ENCODE results near the gene MKNK1.
A peak's percentile ranks its signal among the peaks of the same experiment; 100 is the strongest.

MKNK1 gene

DNA sequence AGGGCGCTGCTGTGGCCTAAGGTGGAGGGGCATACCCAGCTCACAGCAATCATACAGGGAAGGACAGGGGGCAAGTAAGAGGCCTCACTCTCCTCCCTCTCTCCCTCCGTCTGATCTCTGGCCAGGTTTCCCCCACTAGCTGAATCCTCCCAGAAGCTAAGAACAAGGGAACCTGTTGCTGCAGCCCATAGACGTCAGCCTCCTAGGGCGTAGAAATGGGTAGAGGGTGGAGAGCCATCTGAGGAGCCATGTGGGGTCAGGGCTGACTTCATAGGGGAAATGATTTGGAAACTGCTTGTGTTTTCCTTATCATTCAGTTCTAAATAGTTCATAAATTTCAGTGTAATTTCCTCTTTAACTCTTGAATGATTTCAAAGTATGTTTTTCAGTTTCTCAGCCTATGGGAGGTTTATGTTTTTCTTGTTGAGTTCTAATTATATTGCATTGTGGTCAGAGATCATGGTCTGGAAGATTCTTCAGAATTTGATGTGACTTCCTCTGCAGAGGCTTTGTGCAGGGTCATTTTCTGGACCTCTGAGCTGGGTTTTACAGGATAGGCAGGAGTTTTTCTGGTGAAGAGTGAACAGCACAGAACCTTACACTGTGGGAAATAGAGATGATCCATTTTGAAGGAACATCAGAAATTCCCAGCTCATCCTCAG lies 14.8 kb upstream of the MKNK1 start:
- peak; percentile 61 for DNase-seq

DNA sequence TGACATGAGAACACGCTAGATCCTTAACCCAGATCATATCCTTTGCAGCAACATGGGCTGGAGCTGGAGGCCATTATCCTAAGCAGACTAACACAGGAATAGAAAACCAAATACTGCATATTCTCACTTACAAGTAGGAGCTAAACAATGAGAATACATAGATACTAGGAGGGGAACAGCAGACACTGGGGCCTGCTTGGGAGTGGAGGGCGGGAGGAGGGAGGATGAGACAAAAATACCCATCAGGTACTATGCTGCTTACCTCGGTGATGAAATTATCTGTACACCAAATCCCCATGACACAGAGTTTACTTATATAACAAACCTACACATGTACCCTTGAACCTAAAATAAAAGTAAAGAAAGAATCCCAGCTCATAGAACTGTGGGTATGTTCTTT lies 13.8 kb upstream of the MKNK1 start:
- no peak for DNase-seq

DNA sequence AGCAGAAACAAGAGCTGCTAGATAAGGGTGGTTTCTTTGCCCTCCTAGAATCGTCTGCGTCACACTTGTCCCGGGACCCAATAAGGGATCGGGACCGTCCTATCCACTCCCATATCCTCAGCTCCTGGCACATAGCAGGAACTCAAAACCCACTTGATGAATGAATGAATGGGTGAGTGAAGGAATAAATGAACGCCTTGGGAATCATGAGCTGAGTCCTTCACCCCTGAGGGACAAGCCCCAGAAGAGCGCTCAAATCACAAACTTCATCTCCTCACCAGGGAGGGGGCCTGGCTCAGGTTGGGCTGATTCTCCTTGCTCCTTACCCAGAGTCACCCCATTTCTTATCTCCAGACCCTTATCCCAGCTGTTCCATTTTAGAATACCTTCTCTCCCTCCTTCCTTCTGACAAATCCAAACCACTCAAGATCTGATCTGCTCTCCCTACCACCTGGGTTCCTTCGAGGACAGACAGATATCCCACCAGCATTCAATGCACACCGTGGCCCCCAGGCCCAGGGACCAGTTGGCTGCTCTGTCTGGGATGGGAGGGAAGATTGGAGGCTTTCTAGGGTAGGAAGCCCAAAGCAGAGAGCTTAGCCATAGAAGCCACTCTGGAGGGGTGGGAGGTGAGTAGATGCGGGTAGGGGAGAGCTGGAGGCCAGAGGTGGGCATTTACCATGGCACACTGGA lies 13.2 kb upstream of the MKNK1 start:
- DNase-seq: no peak

DNA sequence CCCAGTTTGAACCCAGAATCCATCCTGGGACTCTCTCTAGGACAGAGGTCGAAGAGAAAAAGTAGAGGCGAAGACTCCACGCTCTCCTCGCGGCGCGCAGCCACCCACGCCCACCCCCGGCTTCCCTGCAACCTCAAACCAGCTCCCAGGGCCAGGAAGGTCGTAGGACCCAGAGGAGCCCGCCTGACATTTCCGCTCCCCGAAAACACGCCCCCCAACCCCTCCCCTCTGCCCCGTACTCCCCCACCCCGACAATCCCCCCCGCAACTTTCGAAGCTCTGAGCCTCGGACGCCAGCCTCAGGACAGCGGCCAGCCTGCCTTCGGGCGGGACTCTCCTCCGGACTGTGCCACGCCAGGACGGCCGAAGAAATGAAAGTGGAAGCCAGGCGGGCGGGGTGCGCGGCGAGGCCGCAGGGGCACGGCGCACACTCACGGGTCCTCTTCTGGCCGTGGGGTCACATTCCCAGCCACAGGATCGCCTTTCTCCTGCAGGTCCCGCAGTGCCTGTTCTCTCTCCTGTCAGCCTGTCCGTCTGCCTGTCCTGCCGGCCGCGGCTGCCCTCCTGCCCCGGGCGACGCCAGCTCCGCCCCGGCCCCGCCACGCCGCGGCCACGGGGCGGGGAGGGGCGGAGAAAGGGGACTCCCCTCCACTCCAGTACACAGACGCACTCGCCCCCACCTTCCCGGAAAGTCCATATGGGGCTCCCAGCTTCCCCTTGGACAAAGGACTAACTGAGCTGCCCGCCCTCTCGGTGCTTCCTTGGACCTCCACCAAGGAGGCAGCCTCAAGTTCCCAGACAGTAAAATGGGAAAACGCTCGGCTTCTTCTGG lies 12.4 kb upstream of the MKNK1 start, which contains the start of gene MOB3C:
Gene MOB3C, minus strand, starts transcription at position 535 of the 831 bp plus-strand sequence. CDS start 3,490 bp downstream, outside the sequence.
- DNase-seq: peak; percentile 81

DNA sequence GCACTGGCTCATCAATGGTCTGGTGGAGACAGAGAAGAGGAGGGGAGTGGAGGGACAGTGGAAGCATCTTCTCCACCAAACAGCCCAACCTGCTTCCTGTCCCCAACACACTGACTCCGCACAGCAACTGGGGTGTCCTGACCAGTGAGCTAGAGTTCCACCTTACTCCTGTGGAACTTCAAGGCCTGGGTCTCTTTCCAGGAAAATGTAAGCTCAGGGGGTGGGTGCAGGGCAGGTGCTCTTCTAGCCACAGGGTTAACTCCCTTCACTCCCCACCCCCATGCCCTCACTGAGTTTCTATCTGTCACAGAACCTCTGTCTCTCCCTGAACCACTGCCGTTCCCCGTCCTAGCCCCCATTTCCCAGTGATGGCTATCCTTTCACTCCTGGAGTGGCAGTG lies 11.7 kb upstream of the MKNK1 start:
- DNase-seq: no peak

DNA sequence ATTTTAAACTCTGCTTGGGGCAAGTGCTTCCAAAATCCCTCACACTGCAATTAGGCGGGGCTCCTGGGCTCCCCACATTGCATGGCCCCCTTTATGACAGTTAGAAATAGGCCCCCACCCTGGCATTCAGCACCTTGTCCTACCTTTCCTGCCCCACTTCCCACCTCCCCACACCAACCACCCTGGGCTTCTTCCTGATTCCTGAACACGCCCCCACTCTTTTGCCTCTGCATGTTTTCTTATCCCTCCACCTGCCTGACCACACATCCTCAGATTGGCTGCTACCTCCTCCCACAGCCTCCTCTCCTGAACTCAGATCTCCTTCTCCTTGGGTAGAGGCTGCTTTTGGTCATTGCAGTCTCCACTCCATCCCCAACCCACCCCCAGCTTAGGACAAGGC lies 11.0 kb upstream of the MKNK1 start:
- no peak for DNase-seq

DNA sequence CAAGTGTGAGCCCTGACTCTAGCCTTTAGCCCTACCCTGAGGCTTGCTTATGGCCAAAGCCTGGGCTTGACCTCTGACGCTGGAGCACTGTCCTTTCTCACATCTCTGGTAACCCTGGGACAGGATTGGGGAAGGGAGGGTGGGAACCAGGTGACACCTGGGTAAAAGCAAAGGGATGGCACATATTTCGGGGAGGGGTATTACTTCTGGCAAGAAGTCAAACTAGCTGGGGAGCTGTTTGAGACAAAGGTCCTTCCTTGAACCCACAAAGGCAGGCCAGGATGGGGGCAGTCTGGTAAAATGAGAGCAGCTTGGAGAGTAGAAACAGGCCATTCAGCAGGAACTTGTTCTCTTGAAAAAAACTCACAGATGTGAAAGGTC lies 10.5 kb upstream of the MKNK1 start:
- no peak for DNase-seq

DNA sequence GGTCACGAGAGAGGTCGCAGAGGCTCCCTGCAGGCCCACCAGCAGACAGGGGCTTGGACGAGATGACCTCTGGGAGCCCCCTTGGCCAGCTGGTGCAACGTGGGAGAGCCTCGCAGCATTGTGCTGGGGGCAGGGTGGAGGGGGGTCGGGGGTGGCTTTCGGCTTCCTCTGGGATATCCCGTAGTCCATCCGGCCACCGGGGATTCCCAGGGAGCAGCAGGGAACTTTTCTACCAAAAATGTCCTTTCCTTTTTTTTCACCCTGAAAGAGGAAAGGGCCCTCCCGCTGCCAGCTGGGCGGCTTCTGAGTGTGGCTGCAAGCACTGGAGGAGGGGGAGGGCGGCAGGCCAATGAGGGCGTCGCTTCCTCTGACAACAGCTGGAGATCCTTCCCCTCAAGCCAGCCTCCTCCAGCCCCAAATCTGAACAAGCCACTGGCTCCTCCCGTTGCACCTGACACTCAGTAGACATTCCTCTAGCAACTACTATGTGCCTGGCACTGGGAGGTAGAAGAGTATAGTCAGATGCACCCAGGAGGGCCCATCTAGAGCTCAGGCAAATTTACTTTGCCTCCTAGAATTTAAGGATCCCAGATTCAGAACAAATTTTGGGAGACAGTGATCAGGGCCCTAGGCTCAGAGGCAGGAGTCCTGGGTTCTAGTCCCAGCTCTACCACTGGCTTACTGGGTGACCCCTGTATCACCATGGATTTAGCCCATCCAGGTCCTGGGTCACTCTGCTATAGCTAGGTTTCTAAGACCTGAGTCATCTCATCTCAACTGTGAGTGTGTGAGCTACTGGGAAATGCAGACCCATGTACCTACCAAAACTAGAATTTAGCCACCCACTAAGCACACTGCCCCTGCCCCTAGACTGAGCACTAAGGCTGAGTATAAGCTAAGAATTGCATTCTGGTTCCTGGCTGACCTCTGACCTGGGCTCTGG lies 9.9 kb upstream of the MKNK1 start:
- peak; percentile 85 for DNase-seq

DNA sequence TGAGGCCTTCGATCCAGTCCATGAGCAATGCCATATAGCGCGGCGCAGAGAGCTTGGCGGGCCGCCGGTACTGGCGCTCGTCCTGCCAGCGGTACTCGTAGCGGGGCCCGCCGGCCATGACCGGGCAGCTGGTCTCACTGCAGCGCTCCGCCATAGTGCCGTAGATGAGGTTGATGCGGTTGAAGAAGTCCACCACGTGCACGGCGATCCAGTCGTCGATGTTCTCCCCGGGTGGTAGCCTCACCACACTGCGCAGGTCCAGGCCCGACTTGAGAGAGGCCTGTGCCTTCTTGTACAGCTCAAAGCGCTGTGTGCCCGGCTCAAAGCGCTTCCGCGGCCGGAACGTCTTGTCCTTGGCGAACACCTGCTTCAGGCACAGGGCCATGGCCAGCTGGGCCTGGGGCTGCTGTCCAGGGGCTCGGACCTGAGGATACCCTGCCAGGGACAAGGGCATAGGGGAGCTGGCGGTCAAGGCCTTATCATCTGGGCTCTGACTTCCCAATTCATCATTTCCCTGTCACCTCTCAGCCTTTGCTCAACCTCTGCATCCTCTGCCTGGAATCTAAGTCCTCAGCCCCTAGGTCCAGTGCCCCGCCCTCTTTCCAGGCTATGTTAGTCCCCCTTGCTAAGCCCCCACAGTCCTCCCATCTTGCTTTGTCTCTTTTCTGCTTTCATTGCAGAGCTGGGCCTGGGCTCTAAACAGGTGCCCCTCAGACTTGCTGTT lies 9.0 kb upstream of the MKNK1 start:
- no peak for DNase-seq

DNA sequence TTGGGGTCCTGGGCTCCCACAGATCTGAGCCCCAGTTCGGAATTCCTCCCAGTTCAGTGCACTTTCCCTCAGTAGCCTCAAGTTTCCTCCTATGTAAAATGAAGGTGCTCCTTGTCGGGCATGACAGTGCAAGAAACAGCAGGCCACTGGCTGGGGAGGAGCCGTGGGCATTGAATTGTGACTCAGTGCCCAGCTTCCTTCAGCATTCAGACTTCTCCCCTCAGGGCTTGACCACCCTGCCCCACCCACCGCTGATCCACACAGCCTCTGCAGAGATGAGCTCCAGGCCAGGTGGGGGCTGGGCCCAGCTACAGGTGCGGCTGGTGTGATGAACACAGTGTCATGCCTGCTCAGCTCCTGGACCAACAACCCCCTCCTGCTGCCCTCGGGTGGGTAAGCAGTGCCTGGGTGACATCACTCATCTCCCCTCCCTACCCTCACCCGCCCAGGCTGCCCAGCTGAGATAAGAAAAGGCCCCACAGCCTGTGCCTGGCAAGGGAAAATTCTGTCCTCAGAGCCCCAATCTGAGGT lies 7.7 kb upstream of the MKNK1 start:
- peak; percentile 60 for DNase-seq

DNA sequence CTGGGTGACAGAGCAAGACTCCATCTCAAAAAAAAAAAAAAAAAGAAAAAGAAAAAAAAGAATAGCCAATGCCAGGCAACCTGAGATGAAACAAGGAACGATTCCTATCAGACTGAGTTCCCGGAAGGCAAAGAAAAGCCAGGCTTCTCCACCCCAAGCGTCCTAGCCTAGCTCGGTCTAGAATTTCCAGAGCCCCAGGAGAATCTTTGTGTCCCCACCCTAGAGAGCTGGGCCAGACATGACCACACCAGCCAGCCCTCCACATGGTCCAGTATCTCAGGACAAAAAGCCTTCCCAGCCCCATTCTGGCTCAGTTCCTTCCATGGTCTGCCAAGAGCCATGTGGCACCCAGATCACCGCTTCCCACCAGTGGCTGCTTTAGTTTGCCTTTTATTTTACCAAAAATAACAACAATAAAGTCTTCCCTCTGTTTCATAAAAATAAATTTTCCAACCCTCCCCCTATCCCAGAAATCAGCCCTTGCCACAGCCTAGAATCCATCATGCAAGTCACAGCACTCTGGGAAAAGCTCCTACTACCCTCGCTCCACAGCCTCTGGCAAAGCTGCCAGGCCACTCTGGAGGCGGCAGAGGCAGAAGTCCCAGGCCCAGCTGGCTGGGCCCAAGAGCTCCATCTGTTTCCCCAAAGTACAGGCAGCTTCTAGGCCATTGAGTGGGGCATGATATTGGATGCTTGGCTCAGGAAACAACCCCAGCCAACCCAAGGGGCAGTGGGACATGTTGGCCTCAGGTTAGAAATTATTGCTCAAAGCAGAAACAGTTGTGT lies 3.5 kb upstream of the MKNK1 start:
- DNase-seq: no peak

DNA sequence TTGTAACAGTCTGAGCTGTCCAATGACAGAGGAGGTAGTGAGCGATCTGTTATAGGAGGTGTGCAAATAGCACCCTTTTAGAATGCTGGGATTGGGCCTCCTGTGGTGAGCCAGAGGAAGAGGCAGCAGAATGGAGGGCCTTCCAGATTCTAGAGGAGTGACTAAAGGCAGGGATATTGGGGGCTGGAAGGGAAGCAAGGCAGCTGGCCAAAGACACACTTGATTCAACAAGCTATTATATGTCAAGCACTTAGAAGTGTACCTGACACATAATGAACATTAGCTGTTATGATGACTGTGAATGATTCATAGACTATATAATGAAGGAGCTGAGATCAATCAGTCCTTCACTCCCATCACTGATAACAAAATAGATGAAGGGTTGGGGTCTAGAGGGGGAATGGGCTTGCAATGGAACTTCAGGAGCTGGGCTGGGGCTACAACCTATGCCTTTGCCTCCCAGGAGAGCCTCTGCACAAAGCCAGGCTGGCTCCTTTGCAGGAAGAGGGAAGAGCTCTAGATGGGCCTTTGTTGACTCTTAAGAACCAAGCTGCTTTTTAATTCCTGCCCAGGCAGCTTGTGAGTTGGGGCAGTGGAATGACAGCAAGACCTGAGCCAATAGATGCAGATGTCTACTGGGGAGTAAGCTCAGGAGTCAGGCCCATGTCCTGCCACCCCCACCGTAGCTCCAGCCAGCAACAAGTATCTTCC lies 2.3 kb upstream of the MKNK1 start:
- no peak for DNase-seq

DNA sequence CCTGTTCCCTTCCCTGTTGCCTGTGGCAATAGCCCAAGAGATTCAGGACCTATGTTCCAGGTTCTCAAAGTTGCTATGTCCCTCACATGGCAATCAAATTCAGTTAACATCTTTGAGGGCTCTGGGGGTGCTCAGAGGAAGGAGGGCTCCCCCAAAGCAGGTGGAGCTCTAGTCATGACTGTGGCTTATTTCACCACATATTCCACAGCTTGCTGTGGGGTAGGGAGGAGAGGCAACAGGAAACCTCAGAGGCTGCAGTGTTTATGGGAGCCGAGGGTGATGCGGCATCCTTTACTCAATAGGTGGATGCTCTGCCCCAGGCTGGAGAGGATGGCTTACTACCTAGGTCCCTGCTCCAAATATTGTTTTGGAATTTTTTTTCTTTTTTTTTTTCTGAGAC lies 1.2 kb upstream of the MKNK1 start:
- DNase-seq: no peak

DNA sequence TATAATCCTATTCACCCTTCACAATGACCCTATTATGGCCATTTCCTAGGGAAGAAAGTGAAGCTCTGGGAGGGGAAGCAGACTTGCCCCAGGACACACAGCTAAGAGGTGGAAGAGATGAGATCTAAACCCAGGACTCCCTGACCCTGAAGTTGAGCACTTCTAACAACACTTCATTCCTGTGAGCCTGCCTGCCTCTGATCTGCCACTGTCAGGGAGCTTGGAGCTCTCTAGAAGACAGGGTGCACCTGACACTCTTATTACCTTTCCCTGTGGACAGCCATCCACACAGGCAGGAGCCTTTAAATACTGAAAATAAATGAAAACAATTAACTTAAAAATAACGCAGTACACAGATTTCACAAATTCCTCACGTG lies 599 bp downstream of the MKNK1 start:
- DNase-seq: no peak

DNA sequence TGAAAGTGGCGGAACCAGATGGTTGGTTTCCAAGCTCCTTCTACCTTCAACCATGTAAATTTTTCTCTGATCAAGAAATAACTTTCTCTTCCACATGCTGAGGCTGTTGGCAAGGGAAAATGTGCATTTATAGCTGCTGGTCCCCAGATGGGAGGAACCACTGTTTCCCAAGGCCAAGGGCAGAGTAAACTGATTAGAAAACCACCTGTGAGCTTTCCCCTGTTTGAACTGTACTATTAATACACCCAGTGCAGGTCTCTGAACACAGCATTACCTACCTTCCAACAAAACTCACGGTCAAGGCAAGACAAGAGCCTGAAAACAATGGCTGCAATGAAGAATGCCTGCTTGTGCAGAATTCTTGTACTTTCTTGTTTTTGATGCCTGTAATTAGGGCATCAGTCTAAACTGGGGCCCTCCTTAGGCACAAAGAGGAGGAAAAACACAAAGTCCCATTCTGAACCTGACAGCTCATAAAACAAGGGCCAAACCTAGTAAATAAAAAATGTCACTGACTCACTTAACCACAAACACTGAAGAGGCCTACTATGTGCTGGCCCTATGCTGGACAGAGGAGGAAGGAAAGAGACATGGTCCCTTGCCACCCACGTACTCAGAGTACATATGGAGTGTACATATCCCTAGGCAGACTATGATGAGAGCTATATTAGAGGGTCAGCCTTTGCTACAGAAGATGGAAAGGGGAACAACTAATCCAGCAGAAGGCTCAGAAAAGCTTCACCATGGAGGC lies 2.6 kb downstream of the MKNK1 start:
- no peak for DNase-seq

DNA sequence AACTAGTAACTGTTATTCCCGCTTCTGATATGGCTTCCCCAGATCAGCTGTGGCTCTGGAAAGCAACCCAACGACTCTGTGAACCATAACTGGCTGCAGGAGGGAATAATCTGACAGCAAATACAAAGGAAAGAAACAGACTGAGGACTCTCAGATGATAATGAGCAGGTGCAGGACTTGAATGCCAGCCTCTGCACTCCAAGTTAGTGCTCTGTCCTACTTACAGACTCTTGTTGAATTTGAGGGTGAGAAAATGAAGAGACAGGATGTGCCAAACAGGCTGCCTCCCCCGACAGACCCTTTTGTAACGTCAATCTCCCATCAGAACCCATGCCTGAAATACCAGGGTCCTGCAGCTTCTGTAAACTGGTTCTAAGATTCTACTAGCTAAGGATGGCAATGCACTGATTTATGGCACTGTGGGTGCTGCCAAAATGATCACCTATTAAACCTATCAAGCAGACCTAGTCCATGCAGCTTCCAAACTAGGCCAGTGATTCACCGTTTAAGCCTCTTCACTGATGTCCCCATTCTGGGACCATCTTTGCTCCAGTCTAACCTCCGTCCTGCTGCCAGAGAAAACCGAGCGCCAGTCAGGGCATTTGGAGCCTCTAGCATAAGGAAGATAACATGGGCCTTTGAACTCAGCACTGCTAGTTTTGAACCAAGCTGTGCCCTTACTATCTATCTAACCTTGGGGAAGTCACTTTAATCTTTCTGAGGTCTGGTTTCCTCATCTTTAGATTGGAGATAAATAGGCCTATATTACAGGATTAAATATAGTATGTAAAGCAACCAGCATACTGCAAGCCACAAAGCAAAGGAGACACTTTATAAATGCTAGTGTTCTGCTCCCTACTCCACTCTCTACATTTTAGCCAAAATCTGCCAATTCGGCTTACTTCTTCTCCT lies 4.8 kb downstream of the MKNK1 start:
- no peak for DNase-seq

DNA sequence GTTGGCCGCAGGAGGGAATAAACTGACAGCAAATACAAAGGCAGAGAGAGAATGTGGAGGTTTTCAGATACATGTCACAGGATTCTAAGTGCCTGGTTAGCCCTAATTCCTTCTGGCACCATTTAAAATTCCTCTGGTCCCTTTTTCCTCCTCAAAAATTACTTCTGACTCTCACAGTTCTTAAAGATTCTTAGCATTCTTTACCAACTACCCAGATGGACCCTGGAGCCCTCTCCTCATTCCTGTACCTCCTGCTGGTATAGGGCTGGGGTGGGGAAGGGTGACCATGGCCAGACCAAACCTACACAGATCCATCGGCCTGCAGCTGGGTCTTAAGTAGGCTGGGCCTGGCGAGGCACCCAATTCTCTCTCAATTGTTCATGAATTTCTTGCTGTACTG lies 7.2 kb downstream of the MKNK1 start:
- no peak for DNase-seq

DNA sequence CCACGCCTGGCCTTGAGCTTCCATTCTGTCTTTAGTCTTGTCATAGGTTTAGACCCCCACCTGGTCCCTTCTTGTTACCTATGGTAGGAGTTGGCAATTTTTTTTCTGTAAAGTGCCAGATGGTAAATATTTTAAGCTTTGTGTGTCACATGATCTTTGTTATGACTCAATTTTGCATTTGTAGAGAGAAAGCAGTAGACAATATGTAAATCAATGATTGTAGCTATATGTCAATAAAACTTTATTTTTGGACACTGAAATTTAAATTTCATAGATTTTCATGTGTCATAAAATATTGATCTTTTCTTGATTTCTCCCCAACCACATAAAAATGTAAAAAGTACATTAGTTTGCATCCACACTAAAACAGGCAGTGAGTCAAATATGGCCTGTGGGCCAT lies 8.0 kb downstream of the MKNK1 start:
- DNase-seq: no peak

Measured in inflammatory macrophage treated with lipopolysaccharide for 4 hours (primary cell).